ENCODE results near the gene FLYWCH2. TPM values are rescaled to one million over a fixed set of nuclear protein-coding genes. Genes with fewer than 3 reads are reported as not detected.

The FLYWCH2 gene
- total and polyA plus RNA-seq, 2 of the 13 experiments (the other 11 are each of a cell fraction or from before 2014, with no cell fraction given), result 16.9 to 19.8 TPM

GRCh38 chr16:2927010-2927646 is 44.1 kb downstream of the FLYWCH2 start (continued):
- TF ChIP-seq, protein P1, sequence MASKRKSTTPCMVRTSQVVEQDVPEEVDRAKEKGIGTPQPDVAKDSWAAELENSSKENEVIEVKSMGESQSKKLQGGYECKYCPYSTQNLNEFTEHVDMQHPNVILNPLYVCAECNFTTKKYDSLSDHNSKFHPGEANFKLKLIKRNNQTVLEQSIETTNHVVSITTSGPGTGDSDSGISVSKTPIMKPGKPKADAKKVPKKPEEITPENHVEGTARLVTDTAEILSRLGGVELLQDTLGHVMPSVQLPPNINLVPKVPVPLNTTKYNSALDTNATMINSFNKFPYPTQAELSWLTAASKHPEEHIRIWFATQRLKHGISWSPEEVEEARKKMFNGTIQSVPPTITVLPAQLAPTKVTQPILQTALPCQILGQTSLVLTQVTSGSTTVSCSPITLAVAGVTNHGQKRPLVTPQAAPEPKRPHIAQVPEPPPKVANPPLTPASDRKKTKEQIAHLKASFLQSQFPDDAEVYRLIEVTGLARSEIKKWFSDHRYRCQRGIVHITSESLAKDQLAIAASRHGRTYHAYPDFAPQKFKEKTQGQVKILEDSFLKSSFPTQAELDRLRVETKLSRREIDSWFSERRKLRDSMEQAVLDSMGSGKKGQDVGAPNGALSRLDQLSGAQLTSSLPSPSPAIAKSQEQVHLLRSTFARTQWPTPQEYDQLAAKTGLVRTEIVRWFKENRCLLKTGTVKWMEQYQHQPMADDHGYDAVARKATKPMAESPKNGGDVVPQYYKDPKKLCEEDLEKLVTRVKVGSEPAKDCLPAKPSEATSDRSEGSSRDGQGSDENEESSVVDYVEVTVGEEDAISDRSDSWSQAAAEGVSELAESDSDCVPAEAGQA (IDR thresholded peaks at IDR 0.05; ENCODE audit: low read depth), result peak; percentile 79
- TF ChIP-seq, protein P1 (CRISPR knock-in tag; IDR thresholded peaks at IDR 0.05; ENCODE audit: borderline replicate concordance), result no peak
- TF ChIP-seq HNRNPH1 (optimal IDR thresholded peaks at IDR 0.05; ENCODE audit: low read depth, low read length) (no peak), ZNF792 (CRISPR knock-in tag; IDR thresholded peaks at IDR 0.05) (0 out of 2 replicates have a peak, but pooled peaks have one; percentile 37), SMYD3 (CRISPR knock-in tag; IDR thresholded peaks at IDR 0.05) (no peak), PRPF4 (IDR thresholded peaks at IDR 0.05; ENCODE audit: low read depth, low read length, poor library complexity, severe bottlenecking) (no peak), CHD2 (IDR thresholded peaks at IDR 0.05; ENCODE audit: low read depth, low read length) (no peak), ZNF615 (CRISPR knock-in tag; IDR thresholded peaks at IDR 0.05; ENCODE audit: borderline replicate concordance) (no peak), ZNF256 (CRISPR knock-in tag; conservative IDR thresholded peaks at IDR 0.05) (no peak), HMGXB4 (CRISPR knock-in tag; IDR thresholded peaks at IDR 0.05; ENCODE audit: borderline replicate concordance in 1 of 2, low read depth in 1 of 2) (0 out of 4 replicates have a peak, but pooled peaks of 1 of the 2 experiments have one; percentile 52), ZBTB26 (CRISPR knock-in tag; IDR thresholded peaks at IDR 0.05; ENCODE audit: borderline replicate concordance) (no peak), KDM2A (CRISPR knock-in tag; IDR thresholded peaks at IDR 0.05; ENCODE audit: borderline replicate concordance, low read depth) (peak; percentile 66; the same call in 1 of the 2 replicates)
- TF ChIP-seq, protein P2, sequence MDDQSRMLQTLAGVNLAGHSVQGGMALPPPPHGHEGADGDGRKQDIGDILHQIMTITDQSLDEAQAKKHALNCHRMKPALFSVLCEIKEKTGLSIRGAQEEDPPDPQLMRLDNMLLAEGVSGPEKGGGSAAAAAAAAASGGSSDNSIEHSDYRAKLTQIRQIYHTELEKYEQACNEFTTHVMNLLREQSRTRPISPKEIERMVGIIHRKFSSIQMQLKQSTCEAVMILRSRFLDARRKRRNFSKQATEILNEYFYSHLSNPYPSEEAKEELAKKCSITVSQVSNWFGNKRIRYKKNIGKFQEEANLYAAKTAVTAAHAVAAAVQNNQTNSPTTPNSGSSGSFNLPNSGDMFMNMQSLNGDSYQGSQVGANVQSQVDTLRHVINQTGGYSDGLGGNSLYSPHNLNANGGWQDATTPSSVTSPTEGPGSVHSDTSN (CRISPR knock-in tag; IDR thresholded peaks at IDR 0.05; ENCODE audit: borderline replicate concordance), result no peak
- TF ChIP-seq, protein P3, sequence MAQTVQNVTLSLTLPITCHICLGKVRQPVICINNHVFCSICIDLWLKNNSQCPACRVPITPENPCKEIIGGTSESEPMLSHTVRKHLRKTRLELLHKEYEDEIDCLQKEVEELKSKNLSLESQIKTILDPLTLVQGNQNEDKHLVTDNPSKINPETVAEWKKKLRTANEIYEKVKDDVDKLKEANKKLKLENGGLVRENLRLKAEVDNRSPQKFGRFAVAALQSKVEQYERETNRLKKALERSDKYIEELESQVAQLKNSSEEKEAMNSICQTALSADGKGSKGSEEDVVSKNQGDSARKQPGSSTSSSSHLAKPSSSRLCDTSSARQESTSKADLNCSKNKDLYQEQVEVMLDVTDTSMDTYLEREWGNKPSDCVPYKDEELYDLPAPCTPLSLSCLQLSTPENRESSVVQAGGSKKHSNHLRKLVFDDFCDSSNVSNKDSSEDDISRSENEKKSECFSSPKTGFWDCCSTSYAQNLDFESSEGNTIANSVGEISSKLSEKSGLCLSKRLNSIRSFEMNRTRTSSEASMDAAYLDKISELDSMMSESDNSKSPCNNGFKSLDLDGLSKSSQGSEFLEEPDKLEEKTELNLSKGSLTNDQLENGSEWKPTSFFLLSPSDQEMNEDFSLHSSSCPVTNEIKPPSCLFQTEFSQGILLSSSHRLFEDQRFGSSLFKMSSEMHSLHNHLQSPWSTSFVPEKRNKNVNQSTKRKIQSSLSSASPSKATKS (CRISPR knock-in tag; IDR thresholded peaks at IDR 0.05), result no peak

Data from HepG2 (cell line).